ENCODE data around the gene TEX48. TPM values are rescaled to one million over a fixed set of nuclear protein-coding genes. Genes with fewer than 3 reads are reported as not detected.

TEX48 gene
- polyA plus RNA-seq, 1 of the 3 experiments (the other 2 are of a cell fraction), result 0.46 TPM

GRCh38 chr9:114676901-114677300 is 5.1 kb downstream of the TEX48 start:
- Histone ChIP-seq H3K9me2 (no peaks in the 10 kb centered on the region), H3F3A (replicated peaks; ENCODE audit: insufficient read depth) (peaks cover 29% of the 10 kb centered on the region), H3K27me3 (ENCODE audit: insufficient read depth) (no peaks in the 10 kb centered on the region), H3K9ac (peak overlapping the region; percentile 51), H4K20me1 (ENCODE audit: insufficient read depth) (no peaks in the 10 kb centered on the region), H3K4me1 (ENCODE audit: control insufficient read depth in 1 of 2, insufficient read depth in 2 of 2, low read depth in 1 of 2, low read length in 1 of 2) (peaks cover 0 to 18% of the 10 kb centered on the region in 2 experiments; a peak in 3 of 4 replicates), H3K27ac (ENCODE audit: low read depth in 2 of 2, low read length in 1 of 2) (peak overlapping the region; percentile 69 to 91; a peak in 3 of 4 replicates), H3K36me3 (replicated peaks in 1 of 2; ENCODE audit: control insufficient read depth in 1 of 2, insufficient read depth in 2 of 2, low read length in 1 of 2) (no peaks in the 10 kb centered on the region), H2AFZ (ENCODE audit: low read depth) (no peak overlapping the region; the same call in 1 of the 2 replicates), H3K4me2 (peak overlapping the region; percentile 59; the same call in 1 of the 2 replicates), H3K4me3 (ENCODE audit: low read depth in 2 of 2, low read length in 1 of 2) (no peak overlapping the region), H3K9me3 (no peaks in the 10 kb centered on the region), H3K79me2 (ENCODE audit: insufficient read depth) (no peaks in the 10 kb centered on the region)
- ChIA-PET POLR2A (no interaction called here), CTCF (interaction anchor here (0.6 to 1.6 kb wide), 3 partner anchors 272 to 338 kb away, joined by 3 to 8 read pairs (median 6); no protein-coding TSS in a partner anchor)
- no peak for DNase-seq
- TF ChIP-seq FOXM1 (IDR thresholded peaks at IDR 0.05; ENCODE audit: low read depth), result no peak
- no peak for TF ChIP-seq JUND (IDR thresholded peaks at IDR 0.05)
- TF ChIP-seq FOSL2 (IDR thresholded peaks at IDR 0.05; ENCODE audit: borderline replicate concordance, low read depth), result no peak
- WGBS (ENCODE audit: low lambda C conversion rate), result 85% methylated on average over 4 of the region's 4 CpGs

- TF ChIP-seq CTCF (IDR thresholded peaks at IDR 0.05), result peak; percentile 14; the same call in 1 of the 2 replicates
- no peak for TF ChIP-seq ELF1 (IDR thresholded peaks at IDR 0.05)
These were observed 7.0 kb downstream of the TEX48 start for GRCh38 chr9:114674798-114675540.

GRCh38 chr9:114674076-114674797 is 7.8 kb downstream of the TEX48 start:
- Histone ChIP-seq H2AFZ (ENCODE audit: low read depth) (no peak overlapping the region), H3K9ac (no peak overlapping the region), H3K4me2 (no peak overlapping the region), H3K9me2 (no peaks in the 10 kb centered on the region), H3K36me3 (replicated peaks in 1 of 2; ENCODE audit: control insufficient read depth in 1 of 2, insufficient read depth in 2 of 2, low read length in 1 of 2) (no peaks in the 10 kb centered on the region), H4K20me1 (ENCODE audit: insufficient read depth) (no peaks in the 10 kb centered on the region), H3K27me3 (ENCODE audit: insufficient read depth) (no peaks in the 10 kb centered on the region), H3K27ac (ENCODE audit: low read depth in 2 of 2, low read length in 1 of 2) (no peak overlapping the region), H3K79me2 (ENCODE audit: insufficient read depth) (no peaks in the 10 kb centered on the region), H3K4me1 (ENCODE audit: control insufficient read depth in 1 of 2, insufficient read depth in 2 of 2, low read depth in 1 of 2, low read length in 1 of 2) (peaks cover 0 to 15% of the 10 kb centered on the region in 2 experiments; a peak in 2 of 4 replicates), H3F3A (replicated peaks; ENCODE audit: insufficient read depth) (peaks cover 22% of the 10 kb centered on the region), H3K9me3 (no peaks in the 10 kb centered on the region), H3K4me3 (ENCODE audit: low read depth in 2 of 2, low read length in 1 of 2) (no peak overlapping the region)
- ChIA-PET CTCF (interaction anchor here (0.6 to 2.2 kb wide), 5 partner anchors 8 to 340 kb away, joined by 3 to 10 read pairs (median 5); no protein-coding TSS in a partner anchor), POLR2A (no interaction called here)
- WGBS (ENCODE audit: low lambda C conversion rate), result 72% methylated on average over 2 of the region's 2 CpGs
- no peak for DNase-seq
- TF ChIP-seq SMC3 (IDR thresholded peaks at IDR 0.05; ENCODE audit: low read depth, low read length), result no peak
- no peak for TF ChIP-seq POLR2AphosphoS5 (IDR thresholded peaks at IDR 0.05; ENCODE audit: low read depth, low read length)
- no peak for TF ChIP-seq RCOR1 (IDR thresholded peaks at IDR 0.05; ENCODE audit: low read length)
- TF ChIP-seq REST (IDR thresholded peaks at IDR 0.05; ENCODE audit: low read depth, low read length), result no peak
- no peak for TF ChIP-seq GATA2 (CRISPR knock-in tag; IDR thresholded peaks at IDR 0.05)
- no peak for TF ChIP-seq RFX5 (IDR thresholded peaks at IDR 0.05; ENCODE audit: low read length)
- TF ChIP-seq TEAD4 (IDR thresholded peaks at IDR 0.05; ENCODE audit: borderline replicate concordance, insufficient read depth), result no peak
- TF ChIP-seq CHD2 (IDR thresholded peaks at IDR 0.05; ENCODE audit: low read length, partially characterized antibody), result no peak

More at GRCh38 chr9:114674798-114675540, 7.0 kb downstream of the TEX48 start:
- H3K27ac ChIP-seq (ENCODE audit: low read depth in 2 of 2, low read length in 1 of 2), result no peak overlapping the region
- peaks cover 0 to 15% of the 10 kb centered on the region in 2 experiments; a peak in 2 of 4 replicates for H3K4me1 ChIP-seq (ENCODE audit: control insufficient read depth in 1 of 2, insufficient read depth in 2 of 2, low read depth in 1 of 2, low read length in 1 of 2)
- H3K9me2 ChIP-seq, result no peaks in the 10 kb centered on the region
- H3K79me2 ChIP-seq (ENCODE audit: insufficient read depth), result no peaks in the 10 kb centered on the region
- no peak overlapping the region for H3K4me2 ChIP-seq
- H2AFZ ChIP-seq (ENCODE audit: low read depth), result no peak overlapping the region
- no peak overlapping the region for H3K9ac ChIP-seq
- H3K27me3 ChIP-seq (ENCODE audit: insufficient read depth), result no peaks in the 10 kb centered on the region
- POLR2A ChIA-PET, result no interaction called here
- WGBS (ENCODE audit: low lambda C conversion rate), result 74% methylated on average over 3 of the region's 3 CpGs
- no peaks in the 10 kb centered on the region for H3K9me3 ChIP-seq
- DNase-seq, result no peak
- no peaks in the 10 kb centered on the region for H3K36me3 ChIP-seq (replicated peaks in 1 of 2; ENCODE audit: control insufficient read depth in 1 of 2, insufficient read depth in 2 of 2, low read length in 1 of 2)
- no peak overlapping the region for H3K4me3 ChIP-seq (ENCODE audit: low read depth in 2 of 2, low read length in 1 of 2)
- H3F3A ChIP-seq (replicated peaks; ENCODE audit: insufficient read depth), result peaks cover 24% of the 10 kb centered on the region
- no peaks in the 10 kb centered on the region for H4K20me1 ChIP-seq (ENCODE audit: insufficient read depth)
- CTCF ChIA-PET, result interaction anchor here (0.7 to 2.2 kb wide), 5 partner anchors 14 to 339 kb away, joined by 3 to 10 read pairs (median 7); no protein-coding TSS in a partner anchor
